Erythroblast (primary cell): Measurements from ENCODE around the gene IDH3G.

Experiments used
- GATA1 ChIP-seq: IDR thresholded peaks from 2 replicates; pipeline ENCODE4 v1.6.1; 2011; ENCODE audit warnings: low read depth, mild to moderate bottlenecking, control low read depth, low read length, moderate library complexity
- POLR2A ChIP-seq: IDR thresholded peaks from 2 replicates; pipeline ENCODE4 v1.6.1; 2011; ENCODE audit warnings: mild to moderate bottlenecking, low read length

- TF ChIP-seq POLR2A (no peak), GATA1 (no peak)
Observed at GRCh38 chrX:153821066-153821465, 26.9 kb upstream of the IDH3G start.
